ENCODE results near the gene NEURL1B.

The NEURL1B gene

DNA sequence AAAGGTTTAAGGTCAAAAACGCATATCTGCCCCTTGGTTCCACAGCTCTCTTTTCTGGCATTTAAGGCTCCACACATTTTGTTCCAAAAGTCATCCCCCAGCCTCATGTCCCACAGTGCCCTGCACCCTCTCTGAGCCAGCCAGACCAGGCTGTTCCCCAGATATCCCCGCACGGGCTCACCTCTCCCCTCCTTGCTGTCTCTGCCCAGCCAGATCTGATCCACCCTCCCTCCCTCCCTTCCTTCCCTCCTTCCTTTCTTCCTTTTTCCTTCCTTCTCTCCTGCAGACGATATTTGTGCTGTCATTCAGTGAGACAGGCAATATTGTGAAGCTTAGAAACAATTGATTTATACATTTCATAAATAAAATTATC is 92.9 kb downstream of the NEURL1B start:
- DNase-seq: no peak

DNA sequence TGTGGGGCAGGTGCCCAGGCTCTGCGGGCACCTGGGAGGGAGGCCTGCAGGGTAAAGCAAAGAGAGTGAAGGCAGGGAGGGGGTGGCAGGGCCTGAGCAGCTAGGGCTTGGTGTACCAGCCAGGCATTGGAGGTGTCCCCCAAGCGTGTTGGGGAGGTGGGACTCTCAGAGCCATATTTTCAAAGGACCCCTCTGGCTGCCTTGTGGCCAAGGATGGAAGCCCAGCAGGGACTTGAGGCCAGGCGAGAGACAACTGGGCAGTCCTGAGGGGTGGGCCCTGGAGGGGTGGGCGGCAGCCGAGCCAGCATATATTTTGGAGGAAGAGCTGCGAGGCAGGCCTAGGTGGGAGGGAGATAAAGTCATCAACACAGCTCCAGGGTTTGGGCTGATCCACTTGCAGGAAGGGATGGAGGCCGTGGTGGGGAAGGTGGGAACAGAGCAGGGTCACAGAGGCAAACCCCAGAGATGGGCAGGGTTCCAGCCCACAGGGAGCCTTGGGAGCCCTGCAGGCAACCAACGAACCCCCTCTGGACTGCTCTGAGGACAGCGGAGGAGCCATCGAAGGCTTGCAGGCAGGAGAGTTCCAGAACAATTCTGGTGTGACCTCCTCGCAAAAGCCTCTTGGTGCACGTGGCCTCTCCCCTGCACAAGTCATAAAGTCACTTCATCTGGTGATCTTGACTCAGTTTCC is 94.2 kb downstream of the NEURL1B start:
- no peak for DNase-seq

DNA sequence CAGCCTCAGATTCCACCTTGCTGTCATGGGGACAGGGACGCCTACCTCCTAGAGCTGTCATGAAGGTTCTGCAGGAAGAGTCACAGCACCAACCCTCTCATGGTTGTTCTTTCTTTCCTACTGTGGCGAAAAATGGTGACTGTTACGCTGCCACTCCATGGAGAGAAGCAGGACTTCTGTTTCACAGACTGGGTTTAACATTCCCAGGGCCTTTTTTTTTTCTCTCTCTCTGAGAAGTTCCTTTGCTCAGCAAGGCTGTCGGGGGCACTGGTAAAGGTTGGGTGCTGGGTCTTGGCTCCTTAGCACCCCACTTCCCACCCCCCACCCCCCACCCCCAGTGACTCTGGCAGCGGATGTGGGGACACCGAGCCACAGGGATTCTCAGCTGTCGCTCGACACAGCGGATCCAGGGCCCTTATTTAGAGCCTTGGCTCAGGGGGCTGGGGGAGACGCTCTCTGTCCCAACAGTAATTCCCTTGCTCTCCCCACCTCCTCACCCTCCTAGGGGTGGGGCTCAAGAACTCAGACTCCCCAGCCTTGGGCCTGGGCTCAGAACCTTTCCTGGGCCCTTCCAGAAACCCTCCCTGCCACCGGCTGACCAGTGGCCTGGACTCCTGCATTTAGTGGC is 95.6 kb downstream of the NEURL1B start:
- DNase-seq: no peak

DNA sequence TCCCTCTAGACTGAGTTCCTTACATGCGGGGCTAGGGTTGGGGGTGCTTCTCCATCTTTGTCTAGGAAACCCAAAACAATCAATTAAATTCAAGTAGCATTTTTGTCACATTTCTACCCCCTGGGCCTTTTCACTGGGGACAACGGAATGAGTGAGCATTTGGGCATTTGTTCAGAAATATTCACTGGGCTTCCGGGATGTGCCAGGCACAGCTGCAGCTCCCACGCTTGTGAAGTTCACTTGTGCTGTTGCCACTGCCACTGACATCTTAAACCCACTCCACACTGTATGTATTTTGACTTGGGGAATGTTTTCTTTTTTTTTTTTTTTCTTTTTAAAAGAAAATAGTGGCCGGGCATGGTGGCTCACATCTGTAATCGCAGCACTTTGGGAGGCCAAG is 98.3 kb downstream of the NEURL1B start:
- DNase-seq: no peak

DNA sequence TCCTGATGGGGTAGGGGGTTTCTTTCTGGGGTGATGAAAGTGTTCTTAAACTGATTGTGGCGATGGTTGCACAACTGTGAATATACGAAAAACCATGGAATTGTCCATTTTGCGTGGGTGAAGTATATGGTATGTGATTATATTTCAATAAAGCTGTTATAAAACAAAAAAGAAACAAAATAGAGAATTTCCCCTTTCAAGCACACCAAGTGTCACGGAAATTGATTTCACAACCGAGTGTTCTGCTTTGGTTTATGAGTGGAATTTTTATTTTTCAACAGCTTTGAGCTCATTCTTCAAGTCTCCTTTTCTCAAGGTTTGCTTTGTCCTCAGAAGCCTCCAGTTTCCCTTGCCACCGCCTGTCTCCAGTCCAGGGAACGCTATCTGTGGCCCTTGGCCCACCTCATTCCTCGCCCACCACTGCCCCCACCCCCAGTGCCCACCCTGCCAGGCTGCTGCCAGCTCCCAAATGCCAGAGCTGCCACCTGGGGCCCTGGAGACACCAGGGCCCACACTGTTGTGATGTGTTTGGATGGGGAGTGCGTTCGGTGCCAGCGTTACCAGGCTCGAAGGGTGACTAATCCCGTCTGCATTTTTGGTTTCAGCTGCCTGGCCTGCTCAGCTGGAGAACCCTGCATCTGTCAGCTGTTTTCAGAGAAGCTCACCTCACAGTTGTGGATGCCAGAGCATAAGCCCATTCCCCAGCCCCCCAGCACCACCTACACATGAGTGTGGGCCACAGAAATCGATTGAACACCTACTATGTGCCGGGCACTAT is 99.6 kb downstream of the NEURL1B start:
- DNase-seq: no peak
